Measurements from ENCODE around the gene PTX3.

The PTX3 gene

DNA sequence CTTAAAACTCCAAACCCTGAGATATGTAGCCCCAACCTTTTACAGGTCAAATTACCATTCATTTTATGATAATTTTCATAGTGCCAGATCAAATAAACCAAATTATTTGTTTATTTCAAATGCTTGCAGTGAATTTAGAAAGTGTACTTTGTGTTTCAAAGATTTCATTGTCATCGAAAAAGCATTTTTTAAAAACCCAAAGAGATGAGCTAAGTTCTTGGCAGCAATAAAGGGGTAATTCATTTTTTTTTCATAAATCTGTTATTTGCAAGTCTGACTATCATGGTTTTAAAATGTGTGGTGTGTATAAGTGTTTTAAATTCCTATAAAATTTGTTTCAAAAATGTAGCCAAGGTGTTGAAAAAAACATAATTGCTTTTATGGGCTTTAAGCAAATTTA lies 17.2 kb downstream of the PTX3 start:
- H3K4me3 ChIP-seq (ENCODE audit: low read depth, low read length) = no peak overlapping the region
- TF ChIP-seq, protein P1, sequence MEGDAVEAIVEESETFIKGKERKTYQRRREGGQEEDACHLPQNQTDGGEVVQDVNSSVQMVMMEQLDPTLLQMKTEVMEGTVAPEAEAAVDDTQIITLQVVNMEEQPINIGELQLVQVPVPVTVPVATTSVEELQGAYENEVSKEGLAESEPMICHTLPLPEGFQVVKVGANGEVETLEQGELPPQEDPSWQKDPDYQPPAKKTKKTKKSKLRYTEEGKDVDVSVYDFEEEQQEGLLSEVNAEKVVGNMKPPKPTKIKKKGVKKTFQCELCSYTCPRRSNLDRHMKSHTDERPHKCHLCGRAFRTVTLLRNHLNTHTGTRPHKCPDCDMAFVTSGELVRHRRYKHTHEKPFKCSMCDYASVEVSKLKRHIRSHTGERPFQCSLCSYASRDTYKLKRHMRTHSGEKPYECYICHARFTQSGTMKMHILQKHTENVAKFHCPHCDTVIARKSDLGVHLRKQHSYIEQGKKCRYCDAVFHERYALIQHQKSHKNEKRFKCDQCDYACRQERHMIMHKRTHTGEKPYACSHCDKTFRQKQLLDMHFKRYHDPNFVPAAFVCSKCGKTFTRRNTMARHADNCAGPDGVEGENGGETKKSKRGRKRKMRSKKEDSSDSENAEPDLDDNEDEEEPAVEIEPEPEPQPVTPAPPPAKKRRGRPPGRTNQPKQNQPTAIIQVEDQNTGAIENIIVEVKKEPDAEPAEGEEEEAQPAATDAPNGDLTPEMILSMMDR (IDR thresholded peaks at IDR 0.05; ENCODE audit: insufficient read depth, low read depth, low read length, missing control alignments) = no peak
- DNase-seq (ENCODE audit: low read depth) = no peak

DNA sequence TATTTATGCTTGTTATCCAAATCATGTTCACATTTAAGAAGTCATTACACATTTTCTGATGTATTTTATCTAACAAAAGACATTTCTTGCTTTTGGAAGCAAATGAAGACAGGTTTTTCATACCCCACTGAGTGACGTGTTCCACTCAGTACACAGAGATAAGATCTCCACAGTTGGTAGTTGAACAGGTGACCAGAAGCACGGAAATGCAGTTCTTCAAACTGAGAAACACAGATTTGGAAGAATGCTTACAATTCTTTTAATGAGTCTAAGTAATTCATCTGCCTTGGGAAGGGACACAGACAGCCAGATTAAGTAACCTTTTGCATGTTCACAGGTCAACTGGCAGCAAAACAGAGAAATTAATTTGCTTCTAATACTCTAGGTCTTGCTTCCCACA lies 23.1 kb downstream of the PTX3 start:
- DNase-seq (ENCODE audit: low read depth) = no peak
- TF ChIP-seq, protein P1 (IDR thresholded peaks at IDR 0.05; ENCODE audit: insufficient read depth, low read depth, low read length, missing control alignments) = no peak

DNA sequence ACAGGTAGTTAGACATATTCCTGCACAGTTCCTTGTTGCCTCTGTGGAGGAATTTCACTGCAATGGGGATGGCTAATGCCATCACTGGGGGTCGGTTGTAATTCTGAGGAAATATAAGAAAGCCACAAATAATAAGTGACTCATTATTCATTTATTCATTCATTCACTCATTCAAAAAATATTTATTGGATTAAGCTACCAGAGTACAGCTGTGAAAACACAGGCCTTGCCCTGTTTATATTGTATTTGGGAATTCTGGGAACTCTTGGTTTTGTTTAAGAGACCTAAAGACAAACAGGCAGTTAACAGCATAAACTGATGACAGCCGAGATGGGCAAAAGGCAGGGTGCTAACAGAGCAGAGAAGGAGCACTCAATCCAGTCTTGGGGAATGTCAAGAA lies 23.6 kb downstream of the PTX3 start:
- TF ChIP-seq, protein P1 (IDR thresholded peaks at IDR 0.05; ENCODE audit: insufficient read depth, low read depth, low read length, missing control alignments) = no peak
- no peak overlapping the region for H3K4me3 ChIP-seq (ENCODE audit: low read depth, low read length)
- DNase-seq (ENCODE audit: low read depth) = no peak

More for the DNA sequence above, 23.1 kb downstream of the PTX3 start:
- no peak overlapping the region for H3K4me3 ChIP-seq (ENCODE audit: low read depth, low read length)

DNA sequence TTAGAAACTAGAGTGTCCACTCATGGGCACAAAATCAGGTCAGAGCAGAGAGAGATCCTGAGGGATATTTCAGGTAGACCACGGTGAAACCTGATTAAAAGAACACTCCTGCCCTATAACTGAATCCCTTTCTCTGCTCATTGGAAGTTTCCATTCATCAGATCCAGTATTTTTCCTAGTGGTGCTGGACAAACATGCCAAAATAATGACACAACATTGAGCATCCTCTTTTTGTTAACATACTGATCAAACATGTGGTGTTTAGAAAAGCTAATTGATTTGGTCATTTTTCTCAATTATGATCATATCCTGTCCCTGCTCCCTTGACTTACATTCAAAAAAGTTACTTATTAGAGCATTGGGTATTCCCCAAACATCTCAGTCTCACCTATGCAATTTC lies 27.2 kb downstream of the PTX3 start:
- TF ChIP-seq, protein P1 (IDR thresholded peaks at IDR 0.05; ENCODE audit: insufficient read depth, low read depth, low read length, missing control alignments) = no peak
- no peak for DNase-seq (ENCODE audit: low read depth)
- H3K4me3 ChIP-seq (ENCODE audit: low read depth, low read length) = no peak overlapping the region

DNA sequence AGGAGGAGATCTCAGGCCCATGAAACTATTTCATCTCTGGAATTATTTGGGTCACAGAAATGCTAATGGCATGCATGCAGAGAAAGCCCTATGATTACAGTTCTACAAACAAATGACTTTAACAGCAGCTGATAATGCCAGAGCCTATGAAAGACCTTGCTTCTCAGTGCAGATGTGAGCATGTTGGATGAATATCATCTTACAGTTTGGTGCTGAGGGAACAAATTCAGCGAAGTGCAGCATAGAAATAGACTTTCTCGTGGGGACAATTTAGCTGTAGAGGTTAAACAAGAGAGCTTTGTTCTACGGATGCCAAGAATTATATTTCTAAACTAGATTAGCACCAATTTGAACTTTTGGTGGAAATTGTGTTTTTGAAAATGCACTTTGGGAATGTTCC lies 27.7 kb downstream of the PTX3 start:
- no peak overlapping the region for H3K4me3 ChIP-seq (ENCODE audit: low read depth, low read length)
- no peak for DNase-seq (ENCODE audit: low read depth)
- TF ChIP-seq, protein P1 (IDR thresholded peaks at IDR 0.05; ENCODE audit: insufficient read depth, low read depth, low read length, missing control alignments) = no peak

DNA sequence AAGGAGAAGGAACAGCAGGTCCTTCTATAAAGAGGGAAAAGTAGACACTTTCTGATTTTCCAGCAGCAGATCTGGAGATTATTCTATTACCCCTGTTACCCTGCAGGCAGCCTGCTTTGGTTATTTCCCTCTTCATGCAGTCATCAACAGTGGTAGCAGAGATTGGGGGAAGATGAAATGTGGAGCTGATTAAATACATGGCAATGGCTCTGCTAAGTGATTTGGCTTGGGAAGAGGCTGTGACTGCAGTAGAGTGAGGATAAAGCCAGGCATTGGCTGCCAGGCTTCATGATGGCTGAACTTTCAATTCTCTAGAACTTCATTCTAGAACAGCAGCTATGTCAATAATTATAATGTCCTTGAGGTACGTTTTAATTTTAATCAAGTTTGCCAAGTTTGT lies 29.1 kb downstream of the PTX3 start:
- no peak overlapping the region for H3K4me3 ChIP-seq (ENCODE audit: low read depth, low read length)
- no peak for DNase-seq (ENCODE audit: low read depth)
- TF ChIP-seq, protein P1 (IDR thresholded peaks at IDR 0.05; ENCODE audit: insufficient read depth, low read depth, low read length, missing control alignments) = no peak

DNA sequence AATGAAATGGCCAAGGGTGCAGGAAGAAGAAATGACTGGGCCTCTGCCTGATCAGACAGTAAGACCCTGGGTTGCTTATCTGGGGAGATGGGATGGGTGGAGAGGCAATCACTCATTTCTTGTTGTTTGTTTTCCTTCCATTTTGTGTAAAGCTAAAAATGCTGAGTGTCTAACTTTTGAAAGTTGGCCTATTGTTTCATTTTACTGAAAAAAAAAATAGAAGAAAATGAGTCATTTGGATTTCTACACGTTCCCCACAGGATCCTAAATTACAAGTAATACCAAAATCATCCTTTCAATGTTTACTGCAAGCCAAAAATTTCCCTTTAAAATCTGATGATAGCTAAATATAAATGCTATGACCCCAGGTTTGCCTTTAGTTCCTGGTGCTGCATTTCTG lies 30.6 kb downstream of the PTX3 start:
- no peak overlapping the region for H3K4me3 ChIP-seq (ENCODE audit: low read depth, low read length)
- no peak for DNase-seq (ENCODE audit: low read depth)
- TF ChIP-seq, protein P1 (IDR thresholded peaks at IDR 0.05; ENCODE audit: insufficient read depth, low read depth, low read length, missing control alignments) = no peak

Measured in GM12865 (cell line).